ENCODE results near the gene ZBTB20.

The ZBTB20 gene

GRCh38 chr3:115074502-115074901 lies 72.6 kb downstream of the ZBTB20 start:
- Histone ChIP-seq H3K9me3 (ENCODE audit: control insufficient read depth in 2 of 2, low read length in 2 of 2) (no peaks in the 10 kb centered on the region), H3K4me3 (ENCODE audit: low read length in 2 of 2) (no peak overlapping the region), H3K36me3 (ENCODE audit: control insufficient read depth in 2 of 2, insufficient read depth in 2 of 2, low read length in 2 of 2) (peaks cover 0 to 3% of the 10 kb centered on the region in 2 donors), H3K9ac (ENCODE audit: low read depth in 1 of 2, low read length in 2 of 2) (no peak overlapping the region), H3K27ac (ENCODE audit: low read depth in 2 of 2, low read length in 2 of 2) (no peak overlapping the region), H3K27me3 (ENCODE audit: control insufficient read depth in 2 of 2, insufficient read depth in 2 of 2, low read length in 2 of 2) (no peaks in the 10 kb centered on the region), H3K4me1 (ENCODE audit: control insufficient read depth in 2 of 2, insufficient read depth in 2 of 2, low read length in 2 of 2) (no peaks in the 10 kb centered on the region)

- no peak overlapping the region for H3K9ac ChIP-seq (ENCODE audit: low read depth in 1 of 2, low read length in 2 of 2)
- peaks cover 2 to 3% of the 10 kb centered on the region in 2 donors for H3K36me3 ChIP-seq (ENCODE audit: control insufficient read depth in 2 of 2, insufficient read depth in 2 of 2, low read length in 2 of 2)
- no peaks in the 10 kb centered on the region for H3K4me1 ChIP-seq (ENCODE audit: control insufficient read depth in 2 of 2, insufficient read depth in 2 of 2, low read length in 2 of 2)
- no peaks in the 10 kb centered on the region for H3K9me3 ChIP-seq (ENCODE audit: control insufficient read depth in 2 of 2, low read length in 2 of 2)
- H3K27ac ChIP-seq (ENCODE audit: low read depth in 2 of 2, low read length in 2 of 2) = no peak overlapping the region
- no peak overlapping the region for H3K4me3 ChIP-seq (ENCODE audit: low read length in 2 of 2)
- no peaks in the 10 kb centered on the region for H3K27me3 ChIP-seq (ENCODE audit: control insufficient read depth in 2 of 2, insufficient read depth in 2 of 2, low read length in 2 of 2)
Measured at GRCh38 chr3:115072265-115073021, 74.6 kb downstream of the ZBTB20 start.

DNA sequence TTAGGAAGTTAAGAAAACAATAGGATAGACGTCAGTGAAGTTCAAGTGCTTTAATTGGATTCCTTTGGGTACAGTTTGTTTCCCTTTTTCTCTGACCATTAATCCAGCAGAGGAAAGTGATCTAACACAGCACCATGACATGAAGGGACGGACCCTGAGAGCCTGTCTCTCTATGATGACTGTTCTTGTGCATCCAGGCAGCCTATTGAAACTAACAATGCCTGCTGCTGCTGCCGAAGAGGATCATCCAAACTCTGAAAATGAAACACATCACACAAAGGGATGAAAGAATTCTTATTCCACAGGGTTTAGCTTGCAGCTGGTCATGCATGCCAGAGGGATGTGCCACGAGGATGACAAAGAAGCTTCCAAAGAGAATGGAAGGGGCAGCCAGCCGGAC lies 75.5 kb downstream of the ZBTB20 start:
- Histone ChIP-seq H3K4me3 (ENCODE audit: low read length in 2 of 2) (no peak overlapping the region), H3K4me1 (ENCODE audit: control insufficient read depth in 2 of 2, insufficient read depth in 2 of 2, low read length in 2 of 2) (no peaks in the 10 kb centered on the region), H3K27me3 (ENCODE audit: control insufficient read depth in 2 of 2, insufficient read depth in 2 of 2, low read length in 2 of 2) (no peaks in the 10 kb centered on the region), H3K27ac (ENCODE audit: low read depth in 2 of 2, low read length in 2 of 2) (no peak overlapping the region), H3K36me3 (ENCODE audit: control insufficient read depth in 2 of 2, insufficient read depth in 2 of 2, low read length in 2 of 2) (peaks cover 2 to 3% of the 10 kb centered on the region in 2 donors), H3K9me3 (ENCODE audit: control insufficient read depth in 2 of 2, low read length in 2 of 2) (no peaks in the 10 kb centered on the region), H3K9ac (ENCODE audit: low read depth in 1 of 2, low read length in 2 of 2) (no peak overlapping the region)

DNA sequence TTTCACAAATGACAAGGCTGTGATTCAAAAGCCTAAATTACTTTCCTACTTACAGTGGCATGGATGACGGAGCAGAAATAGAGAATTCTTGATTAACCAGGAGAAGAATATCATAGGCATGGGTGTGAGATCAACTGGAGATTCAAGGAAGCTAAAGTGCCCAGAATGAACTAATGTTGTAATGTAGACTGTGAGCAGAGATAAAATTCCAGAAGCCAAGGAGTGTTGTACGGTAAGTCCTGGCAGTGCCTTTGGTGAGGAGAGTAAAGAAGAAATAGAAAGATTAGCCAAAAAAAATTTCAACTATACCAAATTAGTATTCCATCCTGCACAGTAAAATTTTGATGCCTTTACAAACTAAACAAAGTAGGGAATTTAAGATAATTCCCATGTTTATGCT lies 75.9 kb downstream of the ZBTB20 start:
- H3K9me3 ChIP-seq (ENCODE audit: control insufficient read depth in 2 of 2, low read length in 2 of 2) = no peaks in the 10 kb centered on the region
- peaks cover 2 to 3% of the 10 kb centered on the region in 2 donors for H3K36me3 ChIP-seq (ENCODE audit: control insufficient read depth in 2 of 2, insufficient read depth in 2 of 2, low read length in 2 of 2)
- no peak overlapping the region for H3K27ac ChIP-seq (ENCODE audit: low read depth in 2 of 2, low read length in 2 of 2)
- H3K9ac ChIP-seq (ENCODE audit: low read depth in 1 of 2, low read length in 2 of 2) = no peak overlapping the region
- H3K4me1 ChIP-seq (ENCODE audit: control insufficient read depth in 2 of 2, insufficient read depth in 2 of 2, low read length in 2 of 2) = no peaks in the 10 kb centered on the region
- H3K4me3 ChIP-seq (ENCODE audit: low read length in 2 of 2) = no peak overlapping the region
- no peaks in the 10 kb centered on the region for H3K27me3 ChIP-seq (ENCODE audit: control insufficient read depth in 2 of 2, insufficient read depth in 2 of 2, low read length in 2 of 2)

DNA sequence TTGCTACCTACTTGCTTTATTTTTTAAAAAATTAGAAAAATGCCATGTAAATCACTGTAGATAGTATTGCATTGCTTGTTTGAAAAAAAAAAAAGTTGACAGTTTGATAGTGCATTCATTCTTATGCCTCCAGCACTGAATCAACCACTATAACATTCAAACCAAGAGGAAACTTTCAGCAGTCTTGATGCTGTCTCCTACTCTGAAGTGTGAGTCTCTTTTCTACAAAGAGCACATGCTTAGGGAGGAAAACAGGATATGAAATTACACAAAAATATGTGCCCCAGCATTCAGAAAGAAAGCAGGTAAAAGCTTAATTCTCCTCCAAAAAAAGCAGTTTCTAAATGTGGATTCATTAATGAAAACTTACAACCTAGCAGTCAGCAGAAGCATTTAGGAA lies 78.3 kb downstream of the ZBTB20 start:
- no peak overlapping the region for H3K4me3 ChIP-seq (ENCODE audit: low read length in 2 of 2)
- no peaks in the 10 kb centered on the region for H3K9me3 ChIP-seq (ENCODE audit: control insufficient read depth in 2 of 2, low read length in 2 of 2)
- no peaks in the 10 kb centered on the region for H3K27me3 ChIP-seq (ENCODE audit: control insufficient read depth in 2 of 2, insufficient read depth in 2 of 2, low read length in 2 of 2)
- H3K36me3 ChIP-seq (ENCODE audit: control insufficient read depth in 2 of 2, insufficient read depth in 2 of 2, low read length in 2 of 2) = peaks cover 2 to 3% of the 10 kb centered on the region in 2 donors
- no peak overlapping the region for H3K9ac ChIP-seq (ENCODE audit: low read depth in 1 of 2, low read length in 2 of 2)
- no peaks in the 10 kb centered on the region for H3K4me1 ChIP-seq (ENCODE audit: control insufficient read depth in 2 of 2, insufficient read depth in 2 of 2, low read length in 2 of 2)
- no peak overlapping the region for H3K27ac ChIP-seq (ENCODE audit: low read depth in 2 of 2, low read length in 2 of 2)

- no peaks in the 10 kb centered on the region for H3K9me3 ChIP-seq (ENCODE audit: control insufficient read depth in 2 of 2, low read length in 2 of 2)
- no peaks in the 10 kb centered on the region for H3K27me3 ChIP-seq (ENCODE audit: control insufficient read depth in 2 of 2, insufficient read depth in 2 of 2, low read length in 2 of 2)
- no peaks in the 10 kb centered on the region for H3K36me3 ChIP-seq (ENCODE audit: control insufficient read depth in 2 of 2, insufficient read depth in 2 of 2, low read length in 2 of 2)
- H3K27ac ChIP-seq (ENCODE audit: low read depth in 2 of 2, low read length in 2 of 2) = no peak overlapping the region
- no peaks in the 10 kb centered on the region for H3K4me1 ChIP-seq (ENCODE audit: control insufficient read depth in 2 of 2, insufficient read depth in 2 of 2, low read length in 2 of 2)
- H3K9ac ChIP-seq (ENCODE audit: low read depth in 1 of 2, low read length in 2 of 2) = no peak overlapping the region
- no peak overlapping the region for H3K4me3 ChIP-seq (ENCODE audit: low read length in 2 of 2)
Measured at GRCh38 chr3:115062412-115062956, 84.6 kb downstream of the ZBTB20 start.

DNA sequence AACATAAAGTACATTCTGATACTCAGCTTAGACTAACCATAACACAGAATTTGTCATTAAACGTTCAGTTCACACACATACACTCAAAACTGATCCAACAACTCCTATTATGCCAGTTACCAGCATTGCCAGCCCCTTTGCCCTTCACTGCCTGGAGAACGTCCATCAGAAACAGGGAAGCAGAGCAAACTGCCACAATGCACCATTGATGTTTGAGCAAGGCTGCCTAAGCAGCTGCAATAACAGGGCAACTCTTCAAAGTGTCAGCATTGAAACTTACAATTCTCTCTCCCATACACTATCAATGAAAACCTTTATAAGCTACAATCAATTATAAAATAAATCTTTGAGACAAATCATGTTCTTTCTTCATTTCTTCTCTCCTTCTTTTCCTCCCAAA lies 85.1 kb downstream of the ZBTB20 start:
- no peaks in the 10 kb centered on the region for H3K36me3 ChIP-seq (ENCODE audit: control insufficient read depth in 2 of 2, insufficient read depth in 2 of 2, low read length in 2 of 2)
- no peaks in the 10 kb centered on the region for H3K9me3 ChIP-seq (ENCODE audit: control insufficient read depth in 2 of 2, low read length in 2 of 2)
- no peak overlapping the region for H3K4me3 ChIP-seq (ENCODE audit: low read length in 2 of 2)
- H3K9ac ChIP-seq (ENCODE audit: low read depth in 1 of 2, low read length in 2 of 2) = no peak overlapping the region
- H3K27me3 ChIP-seq (ENCODE audit: control insufficient read depth in 2 of 2, insufficient read depth in 2 of 2, low read length in 2 of 2) = no peaks in the 10 kb centered on the region
- no peak overlapping the region for H3K27ac ChIP-seq (ENCODE audit: low read depth in 2 of 2, low read length in 2 of 2)
- no peaks in the 10 kb centered on the region for H3K4me1 ChIP-seq (ENCODE audit: control insufficient read depth in 2 of 2, insufficient read depth in 2 of 2, low read length in 2 of 2)

GRCh38 chr3:115052906-115053305 lies 94.2 kb downstream of the ZBTB20 start:
- H3K4me1 ChIP-seq (ENCODE audit: control insufficient read depth in 2 of 2, insufficient read depth in 2 of 2, low read length in 2 of 2) = no peaks in the 10 kb centered on the region
- no peaks in the 10 kb centered on the region for H3K27me3 ChIP-seq (ENCODE audit: control insufficient read depth in 2 of 2, insufficient read depth in 2 of 2, low read length in 2 of 2)
- H3K36me3 ChIP-seq (ENCODE audit: control insufficient read depth in 2 of 2, insufficient read depth in 2 of 2, low read length in 2 of 2) = no peaks in the 10 kb centered on the region
- no peak overlapping the region for H3K4me3 ChIP-seq (ENCODE audit: low read length in 2 of 2)
- no peaks in the 10 kb centered on the region for H3K9me3 ChIP-seq (ENCODE audit: control insufficient read depth in 2 of 2, low read length in 2 of 2)
- H3K9ac ChIP-seq (ENCODE audit: low read depth in 1 of 2, low read length in 2 of 2) = no peak overlapping the region
- no peak overlapping the region for H3K27ac ChIP-seq (ENCODE audit: low read depth in 2 of 2, low read length in 2 of 2)

GRCh38 chr3:115042351-115042750 lies 104.7 kb downstream of the ZBTB20 start:
- no peak overlapping the region for H3K4me3 ChIP-seq (ENCODE audit: low read length in 2 of 2)
- no peaks in the 10 kb centered on the region for H3K36me3 ChIP-seq (ENCODE audit: control insufficient read depth in 2 of 2, insufficient read depth in 2 of 2, low read length in 2 of 2)
- H3K9me3 ChIP-seq (ENCODE audit: control insufficient read depth in 2 of 2, low read length in 2 of 2) = no peaks in the 10 kb centered on the region
- H3K4me1 ChIP-seq (ENCODE audit: control insufficient read depth in 2 of 2, insufficient read depth in 2 of 2, low read length in 2 of 2) = no peaks in the 10 kb centered on the region
- no peak overlapping the region for H3K27ac ChIP-seq (ENCODE audit: low read depth in 2 of 2, low read length in 2 of 2)
- H3K27me3 ChIP-seq (ENCODE audit: control insufficient read depth in 2 of 2, insufficient read depth in 2 of 2, low read length in 2 of 2) = no peaks in the 10 kb centered on the region
- H3K9ac ChIP-seq (ENCODE audit: low read depth in 1 of 2, low read length in 2 of 2) = no peak overlapping the region

DNA sequence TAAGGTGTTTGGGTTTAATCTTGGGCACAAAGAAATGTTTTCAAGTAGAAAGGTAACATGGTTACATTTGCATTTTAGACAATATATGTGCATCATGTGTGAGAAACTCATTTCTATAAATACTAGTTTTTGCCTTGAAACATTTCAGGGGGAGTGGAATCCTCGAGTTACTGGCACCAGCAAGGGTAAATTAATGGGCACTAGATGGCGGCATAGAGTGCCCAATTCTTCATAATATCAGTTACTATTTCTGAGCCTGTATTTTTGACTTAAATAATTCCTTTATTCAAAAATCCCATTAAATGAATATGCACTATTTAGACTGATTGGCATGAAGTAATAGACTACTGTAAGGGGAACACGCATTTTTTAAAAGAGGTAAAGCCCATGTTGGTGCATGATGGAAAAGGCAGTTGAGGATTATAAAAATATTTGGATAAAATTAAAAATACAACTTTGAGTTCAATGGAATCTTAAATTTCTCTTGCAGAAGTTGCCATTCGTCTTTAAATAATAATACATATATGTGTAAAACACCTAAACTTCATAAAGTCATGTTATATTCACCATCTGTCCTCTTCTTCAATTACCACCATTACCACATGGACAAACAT lies 106.3 kb downstream of the ZBTB20 start:
- Histone ChIP-seq H3K27me3 (ENCODE audit: control insufficient read depth in 2 of 2, insufficient read depth in 2 of 2, low read length in 2 of 2) (no peaks in the 10 kb centered on the region), H3K27ac (ENCODE audit: low read depth in 2 of 2, low read length in 2 of 2) (no peak overlapping the region), H3K36me3 (ENCODE audit: control insufficient read depth in 2 of 2, insufficient read depth in 2 of 2, low read length in 2 of 2) (no peaks in the 10 kb centered on the region), H3K4me1 (ENCODE audit: control insufficient read depth in 2 of 2, insufficient read depth in 2 of 2, low read length in 2 of 2) (no peaks in the 10 kb centered on the region), H3K9me3 (ENCODE audit: control insufficient read depth in 2 of 2, low read length in 2 of 2) (no peaks in the 10 kb centered on the region), H3K9ac (ENCODE audit: low read depth in 1 of 2, low read length in 2 of 2) (no peak overlapping the region), H3K4me3 (ENCODE audit: low read length in 2 of 2) (no peak overlapping the region)

Data from mucosa of rectum (tissue), 2 donors.